ENCODE measurements around the gene SORCS2.

SORCS2 gene

DNA sequence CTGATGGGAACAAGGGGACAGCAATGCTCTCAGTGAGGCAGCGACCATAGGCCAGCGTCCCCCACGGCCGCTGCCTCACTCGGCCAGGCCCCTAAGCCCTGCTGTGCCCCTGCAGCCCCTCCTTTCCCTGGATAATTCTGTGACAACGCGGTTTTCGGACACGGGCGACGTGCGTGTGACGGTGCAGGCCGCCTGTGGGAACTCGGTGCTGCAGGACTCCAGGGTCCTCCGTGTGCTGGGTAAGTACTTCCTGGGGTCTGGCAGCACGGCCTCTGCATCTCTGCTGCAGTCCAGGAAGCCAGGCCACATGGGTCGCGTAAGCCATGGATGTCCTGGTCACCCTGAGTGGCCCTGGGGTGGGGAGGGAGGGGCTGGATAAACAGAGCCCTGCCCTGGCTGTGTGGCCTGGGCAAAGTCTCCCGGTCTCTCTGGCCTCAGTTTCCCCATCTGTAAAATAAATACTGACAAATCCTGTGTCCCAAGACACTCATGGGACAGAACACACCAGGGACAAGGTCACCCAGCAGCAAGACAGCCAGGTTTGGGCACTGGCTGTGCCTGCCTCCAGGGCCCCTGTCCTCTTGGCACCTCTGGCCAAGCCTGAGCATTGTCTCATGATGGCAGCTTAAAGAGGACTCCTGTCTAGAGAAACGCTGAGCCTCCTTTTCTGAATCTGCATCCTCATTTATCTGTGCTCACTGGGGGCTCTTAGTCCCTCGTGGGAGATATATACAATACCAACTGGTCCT lies 534.5 kb downstream of the SORCS2 start:
- DNase-seq, result no peak

DNA sequence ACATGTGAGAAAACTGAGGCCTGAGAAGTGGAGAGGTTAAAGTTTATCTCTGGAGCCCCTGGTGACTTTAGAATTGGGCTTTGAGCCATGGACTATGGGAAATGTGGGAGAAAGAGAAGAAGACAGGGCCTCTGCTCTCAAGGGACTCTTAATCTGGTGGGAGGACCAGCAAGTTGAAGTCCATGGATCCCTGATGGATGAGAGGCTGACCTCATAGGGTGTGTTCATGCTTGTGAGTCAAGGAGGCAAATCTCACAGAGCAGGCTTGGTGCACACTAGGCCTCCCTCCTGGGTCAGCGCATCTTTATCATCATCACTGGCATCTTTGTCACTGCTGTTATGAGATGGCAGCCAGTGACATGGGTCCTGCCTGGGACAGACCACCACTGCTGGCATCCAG lies 535.4 kb downstream of the SORCS2 start:
- DNase-seq, result no peak

DNA sequence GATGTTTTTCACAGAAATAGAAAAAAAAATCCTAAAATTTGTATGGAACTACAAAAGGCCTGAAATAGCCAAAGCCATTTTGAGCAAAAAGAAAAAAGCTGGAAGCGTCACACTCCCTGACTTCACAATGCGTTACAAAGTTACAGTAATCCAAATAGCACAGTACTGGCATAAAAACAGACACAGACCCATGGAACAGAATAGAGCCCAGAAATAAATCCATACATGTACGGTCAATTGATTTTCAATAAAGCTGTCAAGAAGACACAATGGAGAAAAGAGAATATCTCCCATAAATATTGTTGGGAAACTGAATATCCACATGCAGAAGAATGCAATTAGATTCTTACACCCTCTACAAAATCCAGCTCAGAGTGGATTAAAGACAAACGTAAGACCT lies 539.1 kb downstream of the SORCS2 start:
- no peak for DNase-seq

DNA sequence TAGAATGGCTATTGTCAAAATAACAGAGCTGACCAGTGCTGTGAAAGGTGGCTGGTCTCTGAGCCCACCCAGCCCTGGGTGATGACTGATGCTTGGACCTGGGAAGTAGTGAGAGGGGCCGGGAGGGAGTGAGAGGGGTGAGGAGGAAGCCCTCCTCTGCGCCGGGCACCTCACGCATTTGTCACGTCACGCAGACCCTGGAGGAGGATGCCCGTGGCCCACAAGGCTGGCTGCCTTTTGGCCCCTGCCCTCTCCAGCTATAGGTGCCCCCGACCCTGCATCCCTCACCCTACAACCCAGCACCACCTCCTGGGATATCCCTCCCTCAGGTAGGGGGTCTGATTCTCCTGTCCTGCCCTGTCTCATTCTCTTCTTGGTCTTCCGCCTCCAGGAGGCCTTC lies 539.9 kb downstream of the SORCS2 start:
- no peak for DNase-seq

DNA sequence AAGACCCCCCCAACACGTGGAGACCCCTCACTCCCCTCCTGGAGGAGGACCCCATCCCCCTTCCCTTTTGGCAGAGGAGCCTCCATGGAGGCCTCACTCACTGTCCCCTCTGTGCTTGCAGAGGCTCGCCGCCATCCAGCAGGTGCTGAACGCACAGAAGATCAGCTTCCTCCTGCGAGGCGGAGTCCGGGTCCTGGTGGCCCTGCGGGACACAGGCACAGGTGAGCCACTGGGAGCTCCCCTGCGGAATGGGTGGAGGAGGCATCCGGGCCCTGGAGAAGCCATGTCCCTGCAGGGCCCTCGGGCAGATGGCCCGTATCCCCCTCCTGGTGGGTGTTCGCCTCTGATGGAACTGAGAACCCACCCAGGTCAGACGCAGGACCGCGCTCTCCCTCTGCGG lies 540.9 kb downstream of the SORCS2 start:
- DNase-seq, result no peak

DNA sequence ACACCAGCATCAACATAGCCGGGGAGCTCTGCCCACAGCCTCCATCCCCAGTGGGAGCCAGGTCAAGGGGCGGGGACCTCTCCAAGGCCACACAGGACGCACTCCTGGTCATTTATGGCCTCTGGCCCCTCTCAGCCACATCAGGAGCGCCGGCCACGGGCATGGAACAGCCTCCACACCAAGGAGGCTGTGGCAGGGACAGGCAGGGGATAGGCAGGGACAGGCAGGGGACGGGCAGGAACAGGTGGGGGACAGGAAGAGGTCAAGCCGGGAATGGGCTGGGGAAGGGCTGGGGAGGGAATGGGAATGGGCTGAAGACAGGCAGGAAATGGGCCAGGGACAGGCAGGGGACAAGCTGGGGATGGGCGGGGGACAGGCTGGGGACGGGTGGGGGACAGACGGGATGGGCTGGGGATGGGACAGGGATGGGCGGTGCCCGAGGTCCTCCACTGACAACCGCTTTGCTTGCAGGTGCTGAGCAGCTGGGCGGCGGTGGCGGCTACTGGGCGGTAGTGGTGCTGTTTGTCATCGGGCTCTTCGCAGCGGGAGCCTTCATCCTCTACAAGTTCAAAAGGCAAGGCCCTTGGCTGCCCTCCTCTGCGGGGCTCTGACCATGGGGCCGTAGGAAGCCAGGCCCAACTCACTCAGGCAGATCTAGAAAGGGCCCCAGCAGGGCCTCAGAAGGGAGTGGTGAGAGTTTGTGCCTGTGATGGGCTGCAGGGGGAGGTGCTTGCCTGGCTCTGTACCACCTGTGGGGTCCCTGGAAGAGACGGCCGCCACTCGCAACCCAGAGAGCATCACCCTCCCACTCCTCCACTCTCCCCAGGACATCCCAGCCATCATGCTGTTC lies 541.7 kb downstream of the SORCS2 start:
- DNase-seq, result no peak

DNA sequence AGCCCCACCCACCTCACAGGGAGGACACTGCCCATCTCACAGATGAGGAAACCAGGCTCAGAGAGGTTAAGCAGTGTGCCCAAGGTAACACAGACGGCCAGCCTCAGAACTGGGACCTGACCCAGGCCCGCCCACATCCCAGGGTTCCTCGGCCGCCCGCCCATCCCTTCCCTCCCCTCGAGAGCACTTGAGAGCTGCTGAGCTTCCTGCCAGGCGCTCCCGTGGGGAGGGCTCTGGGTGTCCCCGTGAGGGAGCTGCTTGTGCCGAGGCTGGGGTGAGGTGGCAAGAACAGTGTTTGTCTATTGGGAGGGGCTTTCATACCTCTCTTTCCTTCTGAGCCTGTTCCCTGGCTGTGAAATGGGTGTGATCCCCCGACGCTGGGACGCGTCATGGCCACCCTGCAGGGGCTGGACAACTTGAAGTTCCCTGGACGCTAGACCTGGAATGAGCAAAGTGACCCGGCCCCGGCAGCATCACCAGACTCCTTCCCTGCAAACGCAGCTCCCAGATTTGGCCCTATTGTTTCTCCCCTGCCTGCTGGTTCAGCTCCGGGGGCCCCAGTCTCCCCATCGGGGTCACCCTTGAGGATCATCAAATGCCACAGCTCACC lies 542.4 kb downstream of the SORCS2 start:
- no peak for DNase-seq

DNA sequence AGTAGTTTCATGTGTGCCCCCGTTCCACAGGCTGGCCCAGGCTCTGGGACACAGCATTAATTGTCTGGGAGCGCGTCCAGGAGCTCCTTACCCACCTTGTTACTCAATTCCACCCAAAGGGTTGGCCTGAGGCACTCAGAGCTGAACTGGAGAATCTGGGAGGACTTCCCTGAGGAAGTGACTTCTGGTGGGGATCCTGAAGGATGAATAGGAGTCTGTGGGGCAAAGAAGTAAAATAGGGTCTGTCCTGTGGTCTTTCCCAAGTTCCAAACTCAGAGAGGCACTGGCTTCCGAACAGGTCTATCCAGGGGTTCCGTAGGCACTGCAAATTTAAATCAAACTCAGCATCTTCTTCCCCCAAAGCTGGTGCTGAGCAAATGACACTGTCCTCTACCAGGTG lies 543.1 kb downstream of the SORCS2 start:
- no peak for DNase-seq

DNA sequence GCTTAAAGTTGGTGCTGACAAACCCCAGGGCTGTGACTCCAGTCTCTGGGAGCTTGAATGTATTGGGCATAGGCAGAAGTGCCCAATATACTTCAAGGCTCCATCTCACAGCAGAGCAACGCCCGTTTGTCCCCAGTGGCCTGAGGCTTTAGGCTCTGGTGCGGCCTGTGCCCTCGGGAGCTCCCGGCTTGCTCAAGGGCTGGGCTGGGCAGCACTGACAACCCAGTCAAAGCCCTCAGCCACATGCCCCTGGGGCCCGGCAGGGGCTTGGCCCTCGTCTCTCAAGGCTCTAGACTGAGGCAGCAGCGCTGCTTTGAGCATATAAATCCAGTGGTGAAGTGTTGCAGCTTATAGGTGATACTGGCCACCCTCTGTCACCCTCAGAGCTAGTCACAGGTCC lies 543.6 kb downstream of the SORCS2 start:
- DNase-seq, result no peak

DNA sequence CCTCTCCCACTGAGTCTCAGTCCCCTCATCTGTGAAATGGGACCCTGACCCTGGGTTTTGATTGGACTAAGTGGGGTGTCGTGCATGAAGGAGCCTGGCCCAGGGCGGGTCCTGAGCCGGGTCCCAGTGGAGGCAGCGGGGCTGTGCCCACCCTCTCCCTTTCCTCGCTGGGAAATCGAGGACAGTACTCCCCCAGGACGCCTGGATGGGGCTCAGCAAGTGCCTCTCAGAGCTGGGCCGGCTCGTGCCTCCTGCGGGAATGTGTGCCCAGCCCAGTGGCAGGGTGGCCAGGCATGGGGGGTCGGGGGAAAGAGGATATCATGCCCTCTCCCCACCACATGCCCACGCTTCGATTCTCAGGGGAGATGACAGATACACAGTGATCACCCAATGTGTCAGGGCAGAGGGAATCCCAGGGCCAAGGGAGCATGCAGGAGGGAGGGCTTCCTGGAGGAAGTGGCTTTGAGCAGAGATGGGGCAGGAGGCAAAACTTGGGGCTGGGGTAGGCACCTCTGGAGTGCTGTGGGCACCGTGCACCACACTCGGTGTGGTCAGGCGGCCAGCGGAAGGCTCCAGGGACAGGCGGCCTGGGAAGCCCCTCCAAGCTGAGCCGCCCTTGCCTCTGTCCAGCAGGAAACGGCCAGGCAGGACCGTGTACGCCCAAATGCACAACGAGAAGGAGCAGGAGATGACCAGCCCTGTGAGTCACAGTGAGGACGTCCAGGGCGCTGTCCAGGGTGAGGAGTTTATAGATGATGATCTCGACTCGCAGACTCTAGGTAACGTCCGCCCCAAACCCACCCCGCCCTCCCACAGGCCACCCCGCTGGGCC lies 544.3 kb downstream of the SORCS2 start:
- no peak for DNase-seq

DNA sequence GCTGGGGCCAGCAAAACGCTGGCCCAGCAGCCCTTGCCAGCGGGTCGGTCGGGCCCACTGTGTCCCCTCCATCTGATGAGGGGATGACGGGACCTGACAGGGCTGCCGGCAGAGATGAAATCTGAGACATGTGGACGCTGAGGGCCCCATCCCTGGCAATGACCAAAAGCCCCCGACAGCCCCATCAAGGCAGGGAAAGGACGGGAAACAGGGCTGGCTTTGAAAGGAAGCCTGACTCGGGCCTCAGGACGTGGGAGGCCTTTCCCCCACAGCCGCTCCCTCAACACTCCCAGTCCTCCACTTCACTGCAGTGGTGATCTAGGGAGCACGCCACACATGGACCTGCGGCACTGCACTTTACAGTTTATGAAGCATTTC lies 544.9 kb downstream of the SORCS2 start:
- DNase-seq, result no peak

DNA sequence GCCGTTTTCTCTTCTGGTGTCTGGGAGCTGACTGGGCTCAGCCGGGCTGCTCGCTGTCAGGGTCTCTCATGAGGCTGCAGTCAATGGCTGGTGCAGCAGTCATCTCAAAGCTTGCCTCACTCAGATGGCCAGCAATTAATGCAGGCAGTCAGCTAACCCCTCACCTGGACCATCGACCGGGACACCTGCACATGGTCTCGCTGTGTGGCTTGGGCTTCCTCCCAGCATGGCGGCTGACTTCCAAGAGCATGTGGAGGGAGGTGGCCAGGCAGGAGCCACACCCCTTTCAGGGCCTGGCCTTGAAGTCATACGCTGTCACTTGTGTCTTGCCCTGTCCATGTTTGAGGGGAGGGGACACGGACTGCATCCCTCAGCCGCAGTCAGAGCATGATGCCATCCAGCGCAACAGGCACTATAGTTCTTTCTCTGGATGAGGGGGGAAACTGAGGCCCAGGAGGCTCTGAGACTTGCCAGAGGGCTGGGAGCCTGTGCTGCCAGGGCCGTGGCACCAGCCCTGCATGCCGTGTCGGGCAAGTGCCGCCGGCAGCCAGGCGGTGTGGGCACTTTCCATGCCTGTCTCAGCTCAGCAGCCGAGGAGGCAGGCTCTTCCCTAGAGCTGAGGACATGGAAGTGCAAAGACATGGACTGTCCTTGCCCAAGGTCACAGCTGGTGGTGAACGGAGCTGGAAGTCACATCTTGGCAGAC lies 545.6 kb downstream of the SORCS2 start:
- DNase-seq, result no peak

DNA sequence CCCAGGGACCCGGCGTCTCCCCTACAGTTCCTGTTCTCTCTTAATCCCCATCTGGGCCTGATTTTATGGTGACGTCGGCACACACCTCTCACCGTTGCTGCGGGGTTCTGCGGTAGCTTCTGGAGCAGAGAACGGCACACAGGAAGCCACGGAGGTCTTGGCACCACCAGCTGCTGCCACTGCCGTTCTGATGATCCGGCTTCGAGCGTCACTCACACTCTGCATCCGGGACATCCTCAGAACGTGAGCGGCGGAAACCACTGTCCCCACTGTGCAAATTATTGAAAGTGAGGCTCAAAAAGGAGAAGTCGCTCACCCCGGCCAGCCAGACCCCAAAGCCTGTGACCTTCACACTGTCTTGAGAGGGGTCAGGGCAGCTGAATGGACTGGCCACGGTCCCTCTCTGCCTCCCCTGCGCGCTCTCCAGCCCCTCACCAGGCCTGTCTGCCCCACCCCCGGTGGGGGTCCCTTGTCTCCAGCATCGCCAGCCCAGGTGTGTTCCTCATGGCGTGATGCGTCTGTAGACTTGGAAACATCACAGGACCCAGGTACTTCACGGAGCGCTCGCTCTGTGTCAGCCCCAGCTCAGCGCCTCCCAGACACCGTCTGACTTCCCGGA lies 546.2 kb downstream of the SORCS2 start:
- no peak for DNase-seq

DNA sequence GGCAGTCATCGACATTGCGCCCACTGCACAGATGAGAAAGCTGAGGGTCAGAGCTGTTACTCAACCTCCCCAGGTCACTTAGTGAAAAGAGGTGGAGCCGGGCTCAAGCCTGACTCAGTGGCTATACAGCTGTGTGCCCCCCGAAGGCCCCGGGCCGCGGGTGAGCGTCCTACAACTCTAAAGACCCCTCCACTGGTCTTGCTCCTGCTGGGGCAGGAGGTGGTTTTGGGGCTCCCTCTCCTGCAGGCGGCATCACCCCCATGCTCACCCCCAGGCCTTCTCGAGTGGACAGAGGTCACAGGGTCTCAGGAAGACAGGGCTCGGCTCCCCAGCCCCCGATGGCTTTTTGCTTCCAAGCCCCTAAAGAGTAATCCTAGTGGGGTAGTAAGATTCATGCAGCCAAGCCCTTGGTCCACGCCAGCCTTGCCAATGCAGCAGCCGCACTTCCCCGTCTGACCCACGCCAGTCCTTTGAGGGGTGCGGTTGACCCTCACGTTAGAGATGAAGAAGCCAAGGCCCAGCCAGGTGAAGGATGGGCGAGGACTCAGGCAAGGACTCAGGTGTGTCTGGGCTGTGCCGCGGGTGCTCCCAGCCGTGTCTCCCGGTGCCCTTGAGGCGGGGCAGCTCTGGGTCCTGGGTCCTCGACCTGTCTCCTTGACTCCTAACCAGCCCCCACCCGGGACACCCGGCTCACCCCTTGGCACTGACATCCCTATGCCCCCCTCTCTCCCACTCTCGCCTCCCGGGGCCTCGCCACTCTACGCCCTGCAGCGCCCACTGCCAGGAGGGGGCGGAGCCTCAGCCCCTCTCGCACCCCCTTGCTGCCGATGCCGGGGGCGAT lies 547.0 kb downstream of the SORCS2 start:
- DNase-seq, result no peak

DNA sequence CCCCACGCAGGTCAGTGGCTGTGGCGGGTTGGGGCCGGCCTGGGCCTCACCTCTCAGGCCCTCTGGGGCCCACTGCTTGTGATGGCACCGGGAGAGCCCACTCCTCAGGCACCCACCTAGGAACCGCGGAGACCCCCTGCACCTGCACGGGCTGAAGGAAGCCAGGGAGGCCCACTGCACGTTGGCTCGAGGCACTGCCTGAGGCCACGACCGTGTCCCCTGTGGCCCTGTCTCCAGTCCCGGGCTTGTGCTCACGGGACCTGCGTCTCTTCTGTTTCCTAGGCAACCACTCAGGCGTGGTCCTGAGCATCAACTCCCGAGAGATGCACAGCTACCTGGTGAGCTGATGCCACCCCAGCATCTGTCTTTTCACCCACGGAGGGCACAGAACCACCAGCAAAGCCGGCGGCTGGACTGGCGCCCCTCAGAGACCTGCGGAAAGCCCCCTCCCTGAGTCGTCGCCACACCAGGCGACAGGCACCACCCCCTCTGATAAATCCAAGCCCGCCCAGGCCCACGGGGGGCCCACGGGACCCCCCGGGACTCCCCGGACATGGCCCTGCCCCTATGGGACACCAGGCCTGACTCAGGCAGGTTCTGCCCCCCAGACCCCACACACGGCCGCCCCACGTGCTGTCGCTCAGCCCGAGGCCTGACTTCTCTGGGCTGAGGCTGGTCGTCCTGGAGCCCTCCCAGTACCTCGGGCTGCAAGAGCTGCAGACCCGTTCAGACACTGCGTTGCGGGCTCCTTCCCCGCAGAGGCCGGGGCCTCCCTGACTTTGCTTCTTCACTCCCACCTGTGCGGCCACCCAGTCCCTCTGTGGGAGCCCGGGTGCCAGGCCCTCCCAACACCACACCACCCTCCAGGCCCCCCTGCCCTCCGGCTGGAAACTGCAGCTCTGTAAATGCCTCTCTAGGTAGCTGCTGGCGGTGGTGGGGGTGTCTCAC lies 547.9 kb downstream of the SORCS2 start:
- no peak for DNase-seq

DNA sequence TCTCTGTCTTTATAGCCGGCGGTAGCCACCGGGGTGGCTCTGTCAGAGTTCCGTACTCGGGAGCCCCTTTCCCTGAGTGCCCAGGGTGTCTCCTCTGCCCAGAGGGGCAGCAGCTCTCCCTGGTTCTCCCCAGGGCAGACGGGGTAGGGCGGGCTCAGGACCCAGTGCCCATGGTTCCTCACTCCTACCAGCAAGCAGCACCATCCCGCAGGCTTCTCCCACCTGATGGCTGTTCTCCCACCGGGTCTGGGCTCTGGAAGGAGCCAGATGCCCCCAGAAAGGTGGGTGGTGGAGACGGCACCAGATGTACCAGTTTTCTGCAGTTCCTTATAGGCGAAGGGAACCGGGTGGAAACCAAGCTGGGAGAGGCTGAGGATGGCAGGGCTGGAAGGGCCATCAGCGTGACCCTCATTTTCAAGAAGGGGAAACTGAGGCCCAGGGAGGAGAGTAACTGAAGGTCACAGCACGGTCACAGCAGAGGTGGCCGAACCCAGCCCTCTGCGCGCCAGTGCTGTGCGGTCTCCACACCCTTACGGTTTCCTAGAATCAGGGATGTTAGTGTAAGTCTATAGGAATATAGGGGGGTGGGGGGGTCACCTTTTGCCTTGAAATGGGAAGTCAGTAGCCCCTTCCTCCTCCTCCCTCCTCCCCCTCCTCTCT lies 548.7 kb downstream of the SORCS2 start:
- DNase-seq, result no peak

DNA sequence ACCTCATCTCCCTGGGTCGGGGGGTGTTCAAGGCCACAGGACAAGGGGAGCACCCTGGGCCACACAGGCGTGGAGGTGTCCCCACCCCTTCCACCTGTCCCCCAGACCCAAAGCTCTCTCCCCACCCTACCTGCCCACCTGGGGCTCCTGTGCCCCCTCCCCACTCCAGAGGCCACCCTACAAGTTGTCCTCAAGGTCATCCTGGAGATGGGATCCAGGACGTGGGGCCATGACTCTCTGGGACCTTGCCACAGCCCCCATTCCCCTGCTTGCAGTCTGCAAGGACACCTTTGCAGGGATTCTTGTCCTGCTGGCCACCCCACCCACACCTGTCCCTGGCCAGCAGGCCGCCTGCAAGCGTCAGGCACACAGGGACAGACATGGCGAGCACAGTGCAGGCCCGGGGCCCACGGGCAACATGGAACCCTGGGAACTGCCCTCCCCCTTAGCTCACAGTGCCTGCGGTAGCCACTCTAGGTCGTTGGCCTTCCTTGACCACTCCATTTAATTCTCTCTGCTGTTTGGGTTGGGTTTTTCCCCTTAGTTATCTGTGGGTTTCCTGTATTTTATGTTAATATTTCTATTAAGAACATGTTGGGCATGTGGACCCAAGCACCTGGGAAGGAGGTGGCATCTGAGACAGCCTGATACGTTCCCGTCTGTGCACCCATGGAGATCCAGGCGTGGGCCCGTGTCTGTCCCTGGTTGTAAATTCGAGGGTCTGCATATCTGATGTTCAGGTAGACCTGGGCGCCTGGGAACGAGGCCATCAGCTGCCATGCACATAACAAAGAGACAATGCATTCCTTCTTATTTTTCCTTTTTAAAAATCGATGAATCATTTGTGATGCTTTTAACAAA lies 549.8 kb downstream of the SORCS2 start:
- DNase-seq, result no peak

DNA sequence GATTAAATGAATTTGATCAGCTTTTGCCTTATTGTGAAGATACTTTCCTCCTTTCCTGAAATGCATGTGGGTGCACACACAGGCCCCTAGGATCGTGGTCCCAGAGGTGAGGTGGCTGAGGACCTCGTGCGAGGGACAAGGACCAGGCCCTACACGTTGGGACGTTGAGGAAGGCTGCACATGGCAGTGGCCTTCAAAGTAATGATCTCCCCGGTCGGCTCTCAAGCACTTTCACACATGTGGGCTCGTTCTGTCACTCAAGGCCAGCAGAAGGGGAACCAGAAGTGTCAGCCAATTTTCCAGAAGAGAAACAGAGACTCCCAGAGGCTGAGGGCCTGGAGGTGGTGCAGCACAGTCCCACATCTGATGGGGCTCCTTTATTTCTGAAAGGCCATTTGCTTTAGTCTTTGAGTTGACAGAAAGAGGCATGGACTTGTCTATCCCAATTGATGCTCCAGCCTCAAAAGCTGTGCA lies 550.5 kb downstream of the SORCS2 start:
- no peak for DNase-seq

All from fibroblast of skin of right quadriceps (primary cell).